H1 (cell line): ENCODE measurements around the gene ARL17A.
"Not testable (repeated sequence)": the region's sequence is repeated elsewhere in the genome, so short reads cannot be mapped to it uniquely, and the experiment has no call there.

Experiments
- CREB1 ChIP-seq: IDR thresholded peaks from 2 replicates; pipeline ENCODE4 v1.6.1; 2012; ENCODE audit warnings: inconsistent platforms
- CTCF ChIP-seq, 3 experiments: IDR thresholded peaks; 1 replicate in 2 of 3; 2 replicates in 1 of 3; pipeline versions ENCODE4 v1.5.1 to v1.6.1; 2011; ENCODE audit warnings: low read length in 3 of 3, mild to moderate bottlenecking in 3 of 3, inconsistent platforms in 2 of 3, low read depth in 1 of 3, moderate library complexity in 1 of 3; ENCODE audit not compliant: insufficient read depth in 1 of 3; ENCODE audit errors: control extremely low read depth in 1 of 3
- EZH2 ChIP-seq: fragments of 200-600 bp; sonication (generic); IDR thresholded peaks from 2 replicates; pipeline ENCODE4 v1.7.1; 2012; ENCODE audit warnings: low read depth, mild to moderate bottlenecking, moderate library complexity, low read length, inconsistent platforms; ENCODE audit not compliant: severe bottlenecking
- GABPA ChIP-seq: IDR thresholded peaks from 2 replicates; pipeline ENCODE4 v1.6.1; 2011; ENCODE audit warnings: mild to moderate bottlenecking, low read length, moderate library complexity, borderline replicate concordance; ENCODE audit not compliant: insufficient read depth
- GTF2F1 ChIP-seq: IDR thresholded peaks from 2 replicates; pipeline ENCODE4 v1.6.1; 2012; ENCODE audit warnings: low read depth, low read length, improper control_type of control experiment, borderline replicate concordance
- JUND ChIP-seq: IDR thresholded peaks from 2 replicates; pipeline ENCODE4 v1.6.1; 2011; ENCODE audit warnings: mild to moderate bottlenecking, improper control_type of control experiment, low read length
- MAX ChIP-seq: IDR thresholded peaks from 2 replicates; pipeline ENCODE4 v1.6.1; 2012; ENCODE audit warnings: inconsistent platforms
- POLR2A ChIP-seq, 2 experiments: IDR thresholded peaks; 1 replicate in 1 of 2; 2 replicates in 1 of 2; pipeline ENCODE4 v1.6.1; 2011; ENCODE audit warnings: low read depth in 2 of 2, low read length in 2 of 2, mild to moderate bottlenecking in 2 of 2; ENCODE audit errors: control extremely low read depth in 1 of 2
- POLR2AphosphoS5 ChIP-seq: IDR thresholded peaks from 2 replicates; pipeline ENCODE4 v1.6.1; 2011; ENCODE audit warnings: low read depth, low read length
- ZNF274 ChIP-seq: IDR thresholded peaks from 2 replicates; pipeline ENCODE4 v1.7.0; 2012; ENCODE audit warnings: low read length, borderline replicate concordance; ENCODE audit errors: extremely low read depth

GRCh38 chr17:46559155-46559554 lies 20.3 kb downstream of the ARL17A start:
- TF ChIP-seq EZH2; CTCF (IDR thresholded peaks at IDR 0.05; ENCODE audit: control extremely low read depth in 1 of 3, insufficient read depth in 1 of 3, low read depth in 1 of 3, low read length in 3 of 3); CREB1; JUND; GTF2F1; POLR2A (IDR thresholded peaks at IDR 0.05; ENCODE audit: control extremely low read depth in 1 of 2, low read depth in 2 of 2, low read length in 2 of 2); POLR2AphosphoS5; ZNF274; GABPA; MAX: not testable (repeated sequence)
